Stimulated activated CD8-positive, alpha-beta memory T cell treated with anti-CD3 and anti-CD28 coated beads, Interleukin-12 subunit alpha, Interleukin-12 subunit beta, amount 100 ng/mL, for 24 hours (primary cell): ENCODE results near the gene TGFA.

ENCODE experiments used
- DNase-seq: peaks from one replicate; pipeline ENCODE4 v3.0.0-alpha.2; 2020; ENCODE audit errors: extremely low read depth

TGFA gene

GRCh38 chr2:70552501-70553333 is 909 bp downstream of the TGFA start:
- no peak for DNase-seq

- no peak for DNase-seq
Measured at GRCh38 chr2:70551167-70551566, 2.5 kb downstream of the TGFA start.

DNA sequence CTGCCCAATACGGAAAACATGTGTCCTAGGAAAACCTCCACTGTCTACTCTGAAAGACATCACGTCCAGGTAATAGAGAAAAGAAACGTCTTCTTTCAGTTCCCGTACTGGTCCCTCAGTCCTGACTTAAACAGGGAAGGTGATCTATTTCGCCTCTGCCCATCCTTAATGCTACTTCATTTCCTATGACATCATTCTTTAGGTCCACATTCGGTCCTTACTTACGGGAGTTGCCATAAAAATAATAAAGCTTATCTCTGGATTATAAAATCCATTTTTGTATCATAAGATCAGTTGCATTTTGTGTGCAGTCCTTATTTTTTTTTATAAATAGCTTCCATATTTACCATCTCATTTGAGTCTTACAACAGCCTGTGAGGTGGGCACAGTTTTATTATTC is 3.7 kb downstream of the TGFA start:
- no peak for DNase-seq

DNA sequence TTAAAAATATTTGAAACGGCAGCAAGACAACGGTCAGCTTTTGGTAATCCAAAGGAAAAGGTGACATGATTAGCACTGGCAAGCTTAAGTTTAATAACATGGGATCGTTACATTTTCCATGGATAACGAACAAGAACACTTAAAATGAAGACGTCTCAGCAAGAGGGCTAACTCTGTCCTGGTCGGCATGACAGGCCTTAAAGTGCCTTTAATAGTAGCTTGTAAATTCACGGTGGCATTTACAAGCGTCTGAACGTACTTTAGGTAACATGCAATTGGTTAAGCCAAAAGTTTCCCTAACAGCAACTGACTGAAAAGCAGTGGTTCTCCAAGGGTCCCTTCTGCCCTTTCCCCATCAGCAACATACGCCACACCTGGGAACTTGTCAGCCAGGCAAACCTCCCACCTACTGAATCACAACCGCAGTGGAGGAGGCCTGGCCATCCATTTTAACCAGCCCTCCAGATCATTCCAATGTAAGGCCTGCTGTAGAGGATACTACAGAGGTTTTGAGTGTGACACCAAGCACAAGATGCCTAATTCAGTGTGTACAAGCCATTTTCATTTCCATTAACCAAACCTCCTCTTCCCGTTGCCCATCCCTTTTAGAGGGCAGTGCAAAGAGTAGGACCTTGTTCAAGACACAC is 4.4 kb downstream of the TGFA start:
- no peak for DNase-seq

DNA sequence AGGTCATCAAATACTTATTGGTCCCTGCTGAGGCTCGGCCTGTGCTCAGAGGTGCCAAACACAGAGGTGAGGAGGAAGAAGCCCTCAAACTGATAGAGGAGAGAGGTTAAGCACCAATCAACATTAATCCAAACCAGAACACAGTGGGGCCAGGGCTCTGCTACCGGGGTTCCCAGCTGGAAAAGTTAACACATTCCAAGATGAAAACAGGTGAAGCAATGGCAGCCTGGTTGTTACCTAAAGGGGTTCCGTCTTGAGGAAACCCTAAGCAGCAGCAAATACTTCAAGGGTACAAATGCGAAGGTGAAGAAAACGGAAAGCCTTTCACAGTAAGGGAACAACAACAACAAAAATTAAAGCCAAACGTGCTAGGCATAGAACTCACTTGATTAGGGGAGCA is 5.4 kb downstream of the TGFA start:
- no peak for DNase-seq

GRCh38 chr2:70546885-70547284 is 6.7 kb downstream of the TGFA start:
- no peak for DNase-seq

DNA sequence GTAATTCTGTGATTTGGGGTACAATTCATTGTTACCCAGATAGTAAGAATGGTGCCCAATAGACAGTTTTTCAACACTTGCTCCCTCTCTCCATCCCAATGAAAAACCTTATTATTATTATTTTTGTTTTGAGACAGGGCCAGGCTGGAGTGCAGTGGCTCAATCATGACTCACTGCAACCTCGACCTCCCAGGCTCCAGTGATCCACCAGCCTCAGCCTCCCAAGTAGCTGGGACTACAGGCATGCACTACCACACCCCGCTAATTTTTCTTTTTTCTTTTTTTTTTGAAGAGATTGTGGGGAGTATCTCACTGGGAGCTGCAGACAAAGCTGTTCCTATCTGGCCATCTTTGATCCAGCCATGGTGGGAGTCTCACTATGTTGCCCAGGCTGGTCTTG is 7.2 kb downstream of the TGFA start:
- no peak for DNase-seq

GRCh38 chr2:70541481-70542020 is 12.1 kb downstream of the TGFA start:
- no peak for DNase-seq

DNA sequence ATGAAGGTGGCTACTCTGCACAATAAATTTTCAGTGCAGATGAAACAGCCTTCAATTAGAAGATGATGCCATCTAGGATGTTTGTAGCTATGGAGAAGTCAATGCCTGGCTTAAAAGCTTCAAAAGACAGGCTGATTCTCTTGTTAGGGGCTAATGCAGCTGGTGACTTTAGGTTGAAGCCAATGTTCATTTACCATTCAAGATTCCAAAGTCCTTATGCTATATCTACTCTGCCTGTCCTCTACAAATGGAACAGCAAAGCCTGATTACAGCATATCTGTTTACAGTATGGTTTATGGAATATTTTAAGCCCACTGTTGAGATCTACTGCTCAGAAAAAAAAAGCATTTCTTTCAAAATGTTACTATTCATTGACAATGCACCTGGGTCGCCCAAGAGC is 15.8 kb downstream of the TGFA start:
- no peak for DNase-seq

- DNase-seq: no peak
Measured at GRCh38 chr2:70536517-70537055, 17.0 kb downstream of the TGFA start.

GRCh38 chr2:70535573-70535972 is 18.1 kb downstream of the TGFA start:
- DNase-seq: no peak

- no peak for DNase-seq
Measured at GRCh38 chr2:70534183-70534836, 19.3 kb downstream of the TGFA start.

GRCh38 chr2:70532244-70532935 is 21.2 kb downstream of the TGFA start:
- DNase-seq: no peak

- no peak for DNase-seq
Measured at GRCh38 chr2:70531419-70532086, 22.1 kb downstream of the TGFA start.

GRCh38 chr2:70529610-70530009 is 24.0 kb downstream of the TGFA start:
- no peak for DNase-seq

- DNase-seq: no peak
Measured at GRCh38 chr2:70528929-70529328, 24.7 kb downstream of the TGFA start.

DNA sequence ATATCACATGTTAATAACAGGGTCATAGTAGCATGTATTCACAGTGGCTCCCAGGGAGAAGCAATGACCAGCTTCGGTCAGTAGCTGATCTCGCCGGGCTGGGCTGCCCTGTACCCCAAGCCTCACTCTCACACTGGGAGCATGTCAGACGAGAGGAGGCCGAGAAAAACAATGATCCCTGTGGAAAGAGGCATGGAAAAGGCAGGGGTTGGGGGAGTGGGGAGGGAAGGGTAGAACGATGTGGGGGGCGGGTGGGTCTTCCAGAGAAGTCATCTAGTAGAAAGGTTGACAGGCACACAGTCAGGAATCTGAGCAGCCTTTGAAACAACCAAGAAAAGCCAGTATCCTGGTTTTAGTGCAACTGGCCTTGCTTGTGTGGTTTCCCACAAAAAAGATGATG is 25.4 kb downstream of the TGFA start:
- DNase-seq: no peak

DNA sequence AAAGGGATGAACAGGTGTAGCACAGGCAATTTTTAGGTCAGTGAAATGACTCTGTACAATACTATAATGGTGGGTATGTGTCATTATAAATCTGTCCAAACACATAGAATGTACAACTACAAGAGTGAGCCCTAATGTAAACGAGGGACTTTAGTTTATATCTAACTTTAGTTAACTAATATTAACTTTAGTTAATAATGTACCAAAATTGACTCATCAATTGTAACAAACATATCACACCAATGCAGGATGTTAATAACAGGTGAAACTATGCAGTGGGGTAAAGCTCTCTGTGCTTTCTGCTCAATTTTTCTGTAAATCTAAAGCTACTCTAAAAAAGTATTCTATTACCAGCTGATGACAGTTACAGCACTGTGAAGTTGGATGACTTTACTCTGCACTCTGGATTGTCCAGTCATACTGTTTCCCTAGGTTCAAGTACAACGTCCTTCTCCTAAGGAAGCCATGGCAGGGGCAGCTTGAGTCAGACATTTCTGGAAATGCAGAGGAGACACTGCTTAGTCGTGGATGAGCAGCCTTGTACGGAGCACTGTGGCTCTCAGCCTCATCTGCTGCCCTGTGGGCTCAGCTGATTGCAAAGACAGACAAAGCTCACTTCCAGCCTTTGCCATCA is 26.1 kb downstream of the TGFA start:
- DNase-seq: no peak

DNA sequence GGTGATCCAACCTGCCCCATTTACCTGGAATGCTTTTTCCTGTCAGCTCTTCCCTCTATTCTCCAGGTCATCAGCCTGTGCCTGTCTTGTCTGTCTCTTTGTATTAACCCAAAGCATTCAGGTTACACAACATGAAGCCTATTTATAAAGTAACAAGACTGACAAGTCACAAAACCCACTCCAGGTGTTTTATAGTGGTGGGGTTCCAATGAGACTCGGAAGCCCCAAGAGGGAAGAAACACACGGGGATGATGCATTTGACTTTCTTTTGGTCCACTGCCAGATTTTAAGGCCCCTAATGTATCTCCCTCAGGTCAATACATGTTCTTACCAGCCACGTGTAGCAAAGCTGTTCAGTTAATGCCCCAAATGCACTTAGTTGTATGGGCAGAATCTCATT is 27.5 kb downstream of the TGFA start:
- no peak for DNase-seq

- DNase-seq: no peak
Measured at GRCh38 chr2:70525032-70525431, 28.6 kb downstream of the TGFA start.
